Naive thymus-derived CD4-positive, alpha-beta T cell (primary cell): ENCODE results near the gene WWOX. TPM values are rescaled to one million over a fixed set of nuclear protein-coding genes. Genes with fewer than 3 reads are reported as not detected.

Source experiments
- ATAC-seq: fragments of 150-1000 bp; cut with Tn5 transposase; 2 replicates; pipeline ENCODE4 v1.10.0; 2021; ENCODE audit warnings: mild to moderate bottlenecking, moderate library complexity
- CTCF ChIA-PET: fragments of 350-600 bp; sonication (Branson Sonifier 250); formaldehyde crosslinking; loops from one replicate; lab custom pipeline; 2021; ENCODE audit warnings: antibody characterized with exemption; lab: Charles Lee
- POLR2A ChIA-PET: fragments of 350-600 bp; sonication (Branson Sonifier 250); formaldehyde crosslinking; loops from one replicate; lab custom pipeline; 2021; ENCODE audit warnings: antibody characterized with exemption, inconsistent platforms; lab: Charles Lee
- DNase-seq, 9 donors: peaks; one replicate each; pipeline versions ENCODE4 v3.0.0 to v3.0.0-alpha.2; 2020 to 2022; ENCODE audit warnings: mixed read lengths in 1 of 9
- H3K27ac ChIP-seq: one replicate; pipeline ENCODE4 v1.7.0; 2013; ENCODE audit warnings: mild to moderate bottlenecking, low read depth, low read length, moderate library complexity
- H3K27me3 ChIP-seq, 2 donors: one replicate each; pipeline ENCODE4 v1.7.0; 2013; ENCODE audit warnings: low read length in 2 of 2, mild to moderate bottlenecking in 2 of 2, moderate library complexity in 2 of 2; ENCODE audit not compliant: control insufficient read depth in 2 of 2, insufficient read depth in 2 of 2
- H3K36me3 ChIP-seq, 3 experiments: 1 replicate in 2 of 3; 2 replicates in 1 of 3; pipeline ENCODE4 v1.7.0; 2013; ENCODE audit warnings: low read length in 3 of 3, mild to moderate bottlenecking in 3 of 3, moderate library complexity in 1 of 3; ENCODE audit not compliant: insufficient read depth in 3 of 3, control insufficient read depth in 2 of 3
- H3K4me1 ChIP-seq, 2 donors: one replicate each; pipeline ENCODE4 v1.7.0; 2013; ENCODE audit warnings: low read length in 2 of 2, mild to moderate bottlenecking in 2 of 2, moderate library complexity in 1 of 2; ENCODE audit not compliant: control insufficient read depth in 2 of 2, insufficient read depth in 2 of 2
- H3K4me3 ChIP-seq: 2 replicates; pipeline ENCODE4 v1.7.0; 2013; ENCODE audit warnings: mild to moderate bottlenecking, low read length
- H3K9me3 ChIP-seq, 3 experiments: 1 replicate in 2 of 3; 2 replicates in 1 of 3; pipeline ENCODE4 v1.7.0; 2013; ENCODE audit warnings: low read length in 3 of 3; ENCODE audit not compliant: control insufficient read depth in 2 of 3
- H3K27ac Mint-ChIP-seq, 9 donors: one replicate each; pipeline ENCODE4 v1.8.0; 2020 to 2022; ENCODE audit warnings: mixed read lengths in 9 of 9, mild to moderate bottlenecking in 8 of 9, moderate library complexity in 5 of 9, inconsistent platforms in 2 of 9
- H3K27me3 Mint-ChIP-seq, 5 donors: one replicate each; pipeline ENCODE4 v1.8.0; 2021 to 2022; ENCODE audit warnings: mixed read lengths in 5 of 5, mild to moderate bottlenecking in 1 of 5
- H3K36me3 Mint-ChIP-seq, 5 donors: one replicate each; pipeline ENCODE4 v1.8.0; 2020 to 2022; ENCODE audit warnings: mixed read lengths in 5 of 5, mild to moderate bottlenecking in 3 of 5, inconsistent platforms in 1 of 5
- H3K4me1 Mint-ChIP-seq, 7 donors: one replicate each; pipeline ENCODE4 v1.8.0; 2020 to 2022; ENCODE audit warnings: mixed read lengths in 7 of 7, mild to moderate bottlenecking in 3 of 7, inconsistent platforms in 1 of 7
- H3K4me3 Mint-ChIP-seq, 10 donors: one replicate each; pipeline ENCODE4 v1.8.0; 2020 to 2022; ENCODE audit warnings: mild to moderate bottlenecking in 10 of 10, mixed read lengths in 10 of 10, moderate library complexity in 6 of 10, inconsistent platforms in 2 of 10
- H3K9me3 Mint-ChIP-seq, 11 donors: one replicate each; pipeline ENCODE4 v1.8.0; 2020 to 2022; ENCODE audit warnings: mixed read lengths in 11 of 11, mild to moderate bottlenecking in 4 of 11, inconsistent platforms in 1 of 11, moderate library complexity in 1 of 11
- intact Hi-C, 2 donors: fragments of 100-400 bp; cut with micrococcal nuclease; formaldehyde crosslinking; loops; one replicate each; pipeline ENCODE4 v1.15.1; 2023
- polyA plus RNA-seq, 2 donors: library from polyadenylated mRNA; unstranded; fragments of 300-500 nt; fragmentation: Illumina TruSeq; gene quantifications; one replicate each; pipeline ENCODE4 v1.2.3, GENCODE V29; 2021
- total RNA-seq, 6 experiments: library from RNA in 5 of 6; stranded (reverse) in 5 of 6; gene quantifications; 1 replicate in 5 of 6; 2 replicates in 1 of 6; pipeline ENCODE4 v1.2.3 and lab custom pipeline; 2021 to 2026

WWOX gene
- total and polyA plus RNA-seq, 7 experiments from 2014 or later = 13.8 to 31.1 (median 20.8) TPM

- ATAC-seq (no peak), DNase-seq (no peak)
- no peak overlapping the region for H3K27ac ChIP-seq
- no peaks in the 10 kb centered on the region for H3K4me1 ChIP-seq
- no peaks in the 10 kb centered on the region for H3K27me3 ChIP-seq
- POLR2A ChIA-PET = no interaction called here
- Mint-ChIP-seq H3K9me3 (no peaks in the 10 kb centered on the region), H3K27me3 (no peaks in the 10 kb centered on the region), H3K36me3 (no peaks in the 10 kb centered on the region), H3K27ac (no peak overlapping the region), H3K4me1 (peaks cover 0 to 28% (median 13%) of the 10 kb centered on the region in 7 donors), H3K4me3 (no peak overlapping the region)
- no peaks in the 10 kb centered on the region for H3K9me3 ChIP-seq
- CTCF ChIA-PET = no interaction called here
- no peaks in the 10 kb centered on the region for H3K36me3 ChIP-seq
- intact Hi-C loops = no loop called here
- H3K4me3 ChIP-seq = no peak overlapping the region
These were observed 507.1 kb downstream of the WWOX start for GRCh38 chr16:78606545-78606944.

GRCh38 chr16:78607022-78607421, 507.6 kb downstream of the WWOX start:
- Mint-ChIP-seq H3K36me3 (no peaks in the 10 kb centered on the region), H3K27me3 (no peaks in the 10 kb centered on the region), H3K4me1 (peaks cover 0 to 28% (median 13%) of the 10 kb centered on the region in 7 donors), H3K4me3 (no peak overlapping the region), H3K27ac (no peak overlapping the region), H3K9me3 (no peaks in the 10 kb centered on the region)
- Histone ChIP-seq H3K27ac (no peak overlapping the region), H3K4me1 (no peaks in the 10 kb centered on the region), H3K36me3 (no peaks in the 10 kb centered on the region), H3K9me3 (no peaks in the 10 kb centered on the region), H3K4me3 (no peak overlapping the region), H3K27me3 (no peaks in the 10 kb centered on the region)
- intact Hi-C loops = no loop called here
- POLR2A ChIA-PET = no interaction called here
- CTCF ChIA-PET = no interaction called here
- DNase-seq (no peak), ATAC-seq (no peak)

GRCh38 chr16:78607465-78607864, 508.0 kb downstream of the WWOX start:
- Mint-ChIP-seq H3K27ac (no peak overlapping the region), H3K36me3 (no peaks in the 10 kb centered on the region), H3K4me3 (no peak overlapping the region), H3K27me3 (no peaks in the 10 kb centered on the region), H3K9me3 (no peaks in the 10 kb centered on the region), H3K4me1 (peaks cover 0 to 28% (median 13%) of the 10 kb centered on the region in 7 donors)
- ChIA-PET POLR2A (no interaction called here), CTCF (no interaction called here)
- ATAC-seq (no peak), DNase-seq (no peak)
- Histone ChIP-seq H3K27me3 (no peaks in the 10 kb centered on the region), H3K9me3 (no peaks in the 10 kb centered on the region), H3K4me1 (no peaks in the 10 kb centered on the region), H3K27ac (no peak overlapping the region), H3K4me3 (no peak overlapping the region), H3K36me3 (no peaks in the 10 kb centered on the region)
- intact Hi-C loops = no loop called here

GRCh38 chr16:78608305-78608776, 508.9 kb downstream of the WWOX start:
- no peak overlapping the region for H3K4me3 Mint-ChIP-seq
- H3K36me3 ChIP-seq = no peaks in the 10 kb centered on the region
- H3K4me3 ChIP-seq = no peak overlapping the region
- H3K4me1 Mint-ChIP-seq = peaks cover 0 to 28% (median 13%) of the 10 kb centered on the region in 7 donors
- H3K27ac ChIP-seq = no peak overlapping the region
- no peaks in the 10 kb centered on the region for H3K27me3 ChIP-seq
- H3K9me3 ChIP-seq = no peaks in the 10 kb centered on the region
- POLR2A ChIA-PET = no interaction called here
- CTCF ChIA-PET = no interaction called here
- DNase-seq (no peak), ATAC-seq (no peak)
- no peaks in the 10 kb centered on the region for H3K27me3 Mint-ChIP-seq
- no peaks in the 10 kb centered on the region for H3K4me1 ChIP-seq
- H3K36me3 Mint-ChIP-seq = peaks cover 0 to 6% (median 0%) of the 10 kb centered on the region in 5 donors
- no peak overlapping the region for H3K27ac Mint-ChIP-seq
- intact Hi-C loops = no loop called here
- H3K9me3 Mint-ChIP-seq = no peaks in the 10 kb centered on the region

GRCh38 chr16:78609402-78610274, 510.2 kb downstream of the WWOX start:
- intact Hi-C loops = no loop called here
- no peak overlapping the region for H3K27ac Mint-ChIP-seq
- POLR2A ChIA-PET = no interaction called here
- H3K9me3 ChIP-seq = no peaks in the 10 kb centered on the region
- H3K9me3 Mint-ChIP-seq = no peaks in the 10 kb centered on the region
- no peak for ATAC-seq
- H3K36me3 Mint-ChIP-seq = peaks cover 0 to 7% (median 0%) of the 10 kb centered on the region in 5 donors
- DNase-seq = no peak
- no peaks in the 10 kb centered on the region for H3K36me3 ChIP-seq
- CTCF ChIA-PET = no interaction called here
- no peak overlapping the region for H3K27ac ChIP-seq
- H3K27me3 ChIP-seq = no peaks in the 10 kb centered on the region
- peaks cover 0 to 28% (median 13%) of the 10 kb centered on the region in 7 donors for H3K4me1 Mint-ChIP-seq
- H3K4me3 ChIP-seq = no peak overlapping the region
- no peaks in the 10 kb centered on the region for H3K4me1 ChIP-seq
- no peaks in the 10 kb centered on the region for H3K27me3 Mint-ChIP-seq
- no peak overlapping the region for H3K4me3 Mint-ChIP-seq

- ATAC-seq = no peak
- Mint-ChIP-seq H3K9me3 (no peaks in the 10 kb centered on the region), H3K4me3 (no peak overlapping the region), H3K27me3 (no peaks in the 10 kb centered on the region), H3K4me1 (peaks cover 0 to 22% (median 10%) of the 10 kb centered on the region in 7 donors), H3K36me3 (peaks cover 0 to 7% (median 0%) of the 10 kb centered on the region in 5 donors), H3K27ac (no peak overlapping the region)
- POLR2A ChIA-PET = no interaction called here
- intact Hi-C loops = no loop called here
- no peaks in the 10 kb centered on the region for H3K9me3 ChIP-seq
- no peak overlapping the region for H3K27ac ChIP-seq
- CTCF ChIA-PET = no interaction called here
- no peaks in the 10 kb centered on the region for H3K4me1 ChIP-seq
- no peak for DNase-seq
- H3K27me3 ChIP-seq = no peaks in the 10 kb centered on the region
- H3K4me3 ChIP-seq = no peak overlapping the region
- H3K36me3 ChIP-seq = no peaks in the 10 kb centered on the region
These were observed 511.9 kb downstream of the WWOX start for GRCh38 chr16:78611318-78611717.

- ChIA-PET CTCF (no interaction called here), POLR2A (no interaction called here)
- Histone ChIP-seq H3K27ac (no peak overlapping the region), H3K36me3 (no peaks in the 10 kb centered on the region), H3K27me3 (no peaks in the 10 kb centered on the region), H3K9me3 (no peaks in the 10 kb centered on the region), H3K4me1 (no peaks in the 10 kb centered on the region), H3K4me3 (no peak overlapping the region)
- peaks cover 0 to 2% (median 0%) of the 10 kb centered on the region in 7 donors for H3K4me1 Mint-ChIP-seq
- H3K27me3 Mint-ChIP-seq = no peaks in the 10 kb centered on the region
- intact Hi-C loops = no loop called here
- H3K9me3 Mint-ChIP-seq = peaks cover 0 to 31% (median 9%) of the 10 kb centered on the region in 11 donors
- H3K4me3 Mint-ChIP-seq = no peak overlapping the region
- H3K36me3 Mint-ChIP-seq = peaks cover 0 to 17% (median 8%) of the 10 kb centered on the region in 5 donors
- ATAC-seq (no peak), DNase-seq (no peak)
- no peak overlapping the region for H3K27ac Mint-ChIP-seq
These were observed 520.4 kb downstream of the WWOX start for GRCh38 chr16:78619811-78620210.
